ENCODE data around the gene KCNAB2. TPM values are rescaled to one million over a fixed set of nuclear protein-coding genes. Genes with fewer than 3 reads are reported as not detected.
A peak's percentile ranks its signal among the peaks of the same experiment; 100 is the strongest.

Gene KCNAB2
- polyA plus RNA-seq, 1 of the 3 experiments (the other 2 are of a cell fraction), result 7.6 TPM

DNA sequence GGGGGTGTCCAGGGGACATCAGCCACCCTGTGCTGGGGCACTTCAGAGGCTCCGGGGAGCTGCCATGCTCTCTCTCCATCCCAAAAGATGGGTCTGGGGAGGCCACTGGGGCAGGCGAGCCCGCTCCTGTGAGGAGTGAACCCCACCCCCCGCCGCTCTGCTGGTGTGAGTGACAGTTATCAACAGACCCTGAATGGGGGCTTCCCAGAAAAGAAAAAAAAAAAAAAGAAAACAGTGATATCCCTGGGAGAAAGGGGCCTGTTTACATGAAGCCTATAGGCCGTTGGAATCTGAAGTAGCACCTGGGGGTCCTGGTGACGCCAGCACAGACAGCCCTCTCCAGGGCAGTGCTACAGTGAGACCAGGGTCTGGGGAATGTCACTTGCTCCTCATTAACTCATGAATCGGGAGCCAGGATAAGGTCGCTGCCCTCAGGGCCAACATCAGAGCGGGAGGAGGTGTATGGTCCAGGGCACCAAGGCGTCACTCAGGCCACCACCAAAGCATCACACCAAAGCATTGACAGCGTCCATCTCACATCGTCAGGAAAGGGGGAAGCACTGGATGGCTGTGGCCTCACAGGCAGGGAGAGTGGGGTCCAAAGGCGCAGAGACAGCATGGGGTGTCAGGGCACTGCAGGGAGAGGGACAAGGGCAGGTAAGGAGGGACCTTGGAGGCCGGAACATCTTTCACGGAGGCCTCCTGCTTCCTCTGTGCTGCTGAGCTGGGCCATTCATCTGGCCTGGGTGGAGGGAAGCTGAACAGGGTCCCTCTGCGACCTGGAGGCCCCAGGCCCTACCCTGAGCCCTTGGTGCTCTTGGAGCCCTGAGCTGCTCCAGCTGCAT lies 45.0 kb upstream of the KCNAB2 start:
- POLR2A ChIA-PET, result no interaction called here
- Histone ChIP-seq H3K27ac (ENCODE audit: low read depth in 2 of 2, low read length in 1 of 2) (peak overlapping the region in 1 of 2 experiments; percentile 47; a peak in 1 of 4 replicates), H3K9me2 (no peaks in the 10 kb centered on the region), H4K20me1 (ENCODE audit: insufficient read depth) (no peaks in the 10 kb centered on the region), H3K4me1 (ENCODE audit: control insufficient read depth in 1 of 2, insufficient read depth in 2 of 2, low read depth in 1 of 2, low read length in 1 of 2) (peaks cover 0 to 43% of the 10 kb centered on the region in 2 experiments; a peak in 1 of 4 replicates), H3K36me3 (replicated peaks in 1 of 2; ENCODE audit: control insufficient read depth in 1 of 2, insufficient read depth in 2 of 2, low read length in 1 of 2) (no peaks in the 10 kb centered on the region), H3K27me3 (ENCODE audit: insufficient read depth) (no peaks in the 10 kb centered on the region), H3K9me3 (no peaks in the 10 kb centered on the region), H3K79me2 (ENCODE audit: insufficient read depth) (no peaks in the 10 kb centered on the region), H2AFZ (ENCODE audit: low read depth) (no peak overlapping the region), H3F3A (replicated peaks; ENCODE audit: insufficient read depth) (no peaks in the 10 kb centered on the region), H3K4me2 (no peak overlapping the region), H3K4me3 (ENCODE audit: low read depth in 2 of 2, low read length in 1 of 2) (no peak overlapping the region), H3K9ac (no peak overlapping the region)
- CTCF ChIA-PET, result interaction anchor here (1.4 to 1.5 kb wide), 2 partner anchors 11 to 24 kb away, joined by 4 read pairs; no protein-coding TSS in a partner anchor
- 0 out of 2 replicates have a peak, but pooled peaks have one; percentile 63 for TF ChIP-seq FOXJ3 (CRISPR knock-in tag; IDR thresholded peaks at IDR 0.05)
- TF ChIP-seq, protein P1, sequence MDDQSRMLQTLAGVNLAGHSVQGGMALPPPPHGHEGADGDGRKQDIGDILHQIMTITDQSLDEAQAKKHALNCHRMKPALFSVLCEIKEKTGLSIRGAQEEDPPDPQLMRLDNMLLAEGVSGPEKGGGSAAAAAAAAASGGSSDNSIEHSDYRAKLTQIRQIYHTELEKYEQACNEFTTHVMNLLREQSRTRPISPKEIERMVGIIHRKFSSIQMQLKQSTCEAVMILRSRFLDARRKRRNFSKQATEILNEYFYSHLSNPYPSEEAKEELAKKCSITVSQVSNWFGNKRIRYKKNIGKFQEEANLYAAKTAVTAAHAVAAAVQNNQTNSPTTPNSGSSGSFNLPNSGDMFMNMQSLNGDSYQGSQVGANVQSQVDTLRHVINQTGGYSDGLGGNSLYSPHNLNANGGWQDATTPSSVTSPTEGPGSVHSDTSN (IDR thresholded peaks at IDR 0.05), result no peak
- peak; percentile 80 for DNase-seq
- 86% methylated on average over 13 of the region's 17 CpGs for WGBS (ENCODE audit: low lambda C conversion rate)

DNA sequence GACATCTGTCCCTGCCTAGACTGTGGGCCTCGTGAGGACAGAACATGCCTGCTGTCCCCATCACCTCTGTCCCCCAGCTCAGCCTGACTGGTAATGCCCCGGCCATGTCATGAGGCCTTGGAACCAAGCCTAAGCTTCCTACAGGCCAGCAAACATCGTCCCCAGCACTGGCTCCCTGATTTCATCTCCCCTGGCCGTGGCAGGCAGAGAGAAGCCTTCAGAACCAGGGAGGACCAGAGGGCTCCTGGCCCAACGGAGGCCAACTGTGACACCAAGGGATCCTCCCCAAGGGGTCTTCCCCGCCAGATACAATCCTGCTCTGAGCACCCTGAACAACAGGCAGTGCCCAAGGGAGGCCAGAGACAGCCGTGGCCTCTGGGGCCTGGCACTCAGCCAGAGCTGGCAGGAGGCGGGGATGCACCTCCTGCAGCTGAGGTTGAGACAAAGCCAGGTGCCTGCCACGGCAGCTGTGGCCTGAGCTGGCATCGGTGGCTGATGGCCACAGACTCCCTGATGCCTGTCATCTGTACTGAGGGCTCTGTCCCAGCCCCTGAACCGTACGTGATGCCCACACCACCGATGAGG lies 43.6 kb upstream of the KCNAB2 start:
- 47% methylated on average over 3 of the region's 13 CpGs for WGBS (ENCODE audit: low lambda C conversion rate)
- ChIA-PET CTCF (interaction anchor here (0.9 to 2.9 kb wide), 7 partner anchors 9 to 81 kb away, joined by 3 to 21 read pairs (median 4); no protein-coding TSS in a partner anchor), POLR2A (interaction anchor here (0.6 to 1.0 kb wide), 2 partner anchors 10 to 32 kb away, joined by 3 read pairs; partner anchors contain the start of gene NPHP4)
- DNase-seq, result peak; percentile 84
- H3K4me3 ChIP-seq (ENCODE audit: low read depth in 2 of 2, low read length in 1 of 2), result no peak overlapping the region
- H3K27ac ChIP-seq (ENCODE audit: low read depth in 2 of 2, low read length in 1 of 2), result peak overlapping the region in 1 of 2 experiments; percentile 71; a peak in 2 of 4 replicates
- no peak overlapping the region for H3K4me2 ChIP-seq
- TF ChIP-seq MXI1 (IDR thresholded peaks at IDR 0.05; ENCODE audit: low read depth, low read length), result peak; percentile 30; the same call in 1 of the 2 replicates
- peak in 1 of 2 experiments; percentile 32; a peak in 1 of 4 replicates for TF ChIP-seq EP300 (IDR thresholded peaks at IDR 0.05; ENCODE audit: borderline replicate concordance in 1 of 2, low read depth in 1 of 2, low read length in 1 of 2)
- peak; percentile 57 for TF ChIP-seq GATA2 (CRISPR knock-in tag; IDR thresholded peaks at IDR 0.05)
- TF ChIP-seq TCF12 (IDR thresholded peaks at IDR 0.05), result no peak
- no peaks in the 10 kb centered on the region for H3K27me3 ChIP-seq (ENCODE audit: insufficient read depth)
- H3K9me2 ChIP-seq, result no peaks in the 10 kb centered on the region
- H3K9me3 ChIP-seq, result no peaks in the 10 kb centered on the region
- peaks cover 0 to 43% of the 10 kb centered on the region in 2 experiments; a peak in 1 of 4 replicates for H3K4me1 ChIP-seq (ENCODE audit: control insufficient read depth in 1 of 2, insufficient read depth in 2 of 2, low read depth in 1 of 2, low read length in 1 of 2)
- no peak overlapping the region for H2AFZ ChIP-seq (ENCODE audit: low read depth)
- H3K36me3 ChIP-seq (replicated peaks in 1 of 2; ENCODE audit: control insufficient read depth in 1 of 2, insufficient read depth in 2 of 2, low read length in 1 of 2), result no peaks in the 10 kb centered on the region
- no peaks in the 10 kb centered on the region for H3F3A ChIP-seq (replicated peaks; ENCODE audit: insufficient read depth)
- no peak overlapping the region for H3K9ac ChIP-seq
- H4K20me1 ChIP-seq (ENCODE audit: insufficient read depth), result no peaks in the 10 kb centered on the region
- H3K79me2 ChIP-seq (ENCODE audit: insufficient read depth), result no peaks in the 10 kb centered on the region
